PFSK-1 (cell line): ENCODE measurements around the gene YIPF6.

ENCODE experiments used
- FOXP2 ChIP-seq: optimal IDR thresholded peaks from 2 replicates; pipeline ENCODE3; 2011; ENCODE audit warnings: borderline replicate concordance, control low read depth, inconsistent platforms; ENCODE audit not compliant: insufficient read depth; ENCODE audit errors: extremely low read length, extremely low read depth
- POLR2AphosphoS5 ChIP-seq: IDR thresholded peaks from 2 replicates; pipeline ENCODE4 v1.6.1; 2012; ENCODE audit warnings: low read depth, mild to moderate bottlenecking, control low read depth, low read length, moderate library complexity
- SIN3A ChIP-seq: IDR thresholded peaks from 2 replicates; pipeline ENCODE4 v1.6.1; 2012; ENCODE audit warnings: mild to moderate bottlenecking, low read length, moderate library complexity, borderline replicate concordance; ENCODE audit not compliant: insufficient read depth
- TAF1 ChIP-seq: IDR thresholded peaks from 2 replicates; pipeline ENCODE4 v1.6.1; 2012; ENCODE audit warnings: low read length, control low read depth, borderline replicate concordance; ENCODE audit not compliant: insufficient read depth
- TF ChIP-seq, protein P1 (sequence below), 2 experiments: IDR thresholded peaks; 2 replicates each; pipeline versions ENCODE4 v1.6.1 to v1.8.0; 2011 to 2012; ENCODE audit warnings: low read depth in 2 of 2, low read length in 2 of 2, control low read depth in 1 of 2, inconsistent platforms in 1 of 2, mild to moderate bottlenecking in 1 of 2, moderate library complexity in 1 of 2; ENCODE audit not compliant: insufficient read depth in 1 of 2

Gene YIPF6

GRCh38 chrX:68571610-68572311 lies 72.9 kb downstream of the YIPF6 start:
- TF ChIP-seq TAF1 (no peak), SIN3A (no peak), FOXP2 (no peak), POLR2AphosphoS5 (no peak)
- TF ChIP-seq, protein P1, sequence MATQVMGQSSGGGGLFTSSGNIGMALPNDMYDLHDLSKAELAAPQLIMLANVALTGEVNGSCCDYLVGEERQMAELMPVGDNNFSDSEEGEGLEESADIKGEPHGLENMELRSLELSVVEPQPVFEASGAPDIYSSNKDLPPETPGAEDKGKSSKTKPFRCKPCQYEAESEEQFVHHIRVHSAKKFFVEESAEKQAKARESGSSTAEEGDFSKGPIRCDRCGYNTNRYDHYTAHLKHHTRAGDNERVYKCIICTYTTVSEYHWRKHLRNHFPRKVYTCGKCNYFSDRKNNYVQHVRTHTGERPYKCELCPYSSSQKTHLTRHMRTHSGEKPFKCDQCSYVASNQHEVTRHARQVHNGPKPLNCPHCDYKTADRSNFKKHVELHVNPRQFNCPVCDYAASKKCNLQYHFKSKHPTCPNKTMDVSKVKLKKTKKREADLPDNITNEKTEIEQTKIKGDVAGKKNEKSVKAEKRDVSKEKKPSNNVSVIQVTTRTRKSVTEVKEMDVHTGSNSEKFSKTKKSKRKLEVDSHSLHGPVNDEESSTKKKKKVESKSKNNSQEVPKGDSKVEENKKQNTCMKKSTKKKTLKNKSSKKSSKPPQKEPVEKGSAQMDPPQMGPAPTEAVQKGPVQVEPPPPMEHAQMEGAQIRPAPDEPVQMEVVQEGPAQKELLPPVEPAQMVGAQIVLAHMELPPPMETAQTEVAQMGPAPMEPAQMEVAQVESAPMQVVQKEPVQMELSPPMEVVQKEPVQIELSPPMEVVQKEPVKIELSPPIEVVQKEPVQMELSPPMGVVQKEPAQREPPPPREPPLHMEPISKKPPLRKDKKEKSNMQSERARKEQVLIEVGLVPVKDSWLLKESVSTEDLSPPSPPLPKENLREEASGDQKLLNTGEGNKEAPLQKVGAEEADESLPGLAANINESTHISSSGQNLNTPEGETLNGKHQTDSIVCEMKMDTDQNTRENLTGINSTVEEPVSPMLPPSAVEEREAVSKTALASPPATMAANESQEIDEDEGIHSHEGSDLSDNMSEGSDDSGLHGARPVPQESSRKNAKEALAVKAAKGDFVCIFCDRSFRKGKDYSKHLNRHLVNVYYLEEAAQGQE (IDR thresholded peaks at IDR 0.05; ENCODE audit: insufficient read depth in 1 of 2, low read depth in 2 of 2, low read length in 2 of 2) = no peak

- TF ChIP-seq FOXP2 (no peak), SIN3A (no peak), POLR2AphosphoS5 (no peak), TAF1 (no peak)
- TF ChIP-seq, protein P1 (IDR thresholded peaks at IDR 0.05; ENCODE audit: insufficient read depth in 1 of 2, low read depth in 2 of 2, low read length in 2 of 2) = no peak
Observed at GRCh38 chrX:68574240-68574639, 75.4 kb downstream of the YIPF6 start.

DNA sequence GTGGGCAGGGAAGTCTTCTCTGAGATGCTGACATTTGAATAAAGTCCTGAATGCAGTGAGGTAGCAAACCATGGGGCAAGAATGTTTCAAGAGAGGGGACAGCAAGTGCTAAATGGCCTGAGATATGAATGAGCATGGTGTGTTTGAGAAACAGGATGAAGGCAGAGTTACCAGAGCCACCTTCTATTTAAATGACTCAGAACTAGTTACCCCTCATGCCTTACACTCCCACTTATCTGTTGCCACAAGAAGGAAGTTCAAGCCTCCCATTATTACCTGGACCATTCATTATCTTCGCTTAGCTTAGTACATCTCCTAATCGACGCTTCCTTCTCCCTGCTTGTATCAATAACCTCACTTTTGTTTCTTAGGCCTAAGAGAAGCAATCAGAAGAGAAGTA lies 81.0 kb downstream of the YIPF6 start:
- TF ChIP-seq POLR2AphosphoS5 = no peak
- no peak for TF ChIP-seq FOXP2
- TF ChIP-seq, protein P1 (IDR thresholded peaks at IDR 0.05; ENCODE audit: insufficient read depth in 1 of 2, low read depth in 2 of 2, low read length in 2 of 2) = no peak
- no peak for TF ChIP-seq SIN3A
- no peak for TF ChIP-seq TAF1

GRCh38 chrX:68584221-68584620 lies 85.4 kb downstream of the YIPF6 start:
- no peak for TF ChIP-seq TAF1
